C4-2B (cell line): Measurements from ENCODE around the gene RNU6-1.

Experiments
- ZFX ChIP-seq: fragments of 450-650 bp; IDR thresholded peaks from 2 replicates; pipeline ENCODE4 v1.6.1; 2017
- TF ChIP-seq, protein P1 (sequence below): fragments of 450-650 bp; conservative IDR thresholded peaks from 2 replicates; pipeline ENCODE4 v1.5.1; 2017; ENCODE audit warnings: mild to moderate bottlenecking

DNA sequence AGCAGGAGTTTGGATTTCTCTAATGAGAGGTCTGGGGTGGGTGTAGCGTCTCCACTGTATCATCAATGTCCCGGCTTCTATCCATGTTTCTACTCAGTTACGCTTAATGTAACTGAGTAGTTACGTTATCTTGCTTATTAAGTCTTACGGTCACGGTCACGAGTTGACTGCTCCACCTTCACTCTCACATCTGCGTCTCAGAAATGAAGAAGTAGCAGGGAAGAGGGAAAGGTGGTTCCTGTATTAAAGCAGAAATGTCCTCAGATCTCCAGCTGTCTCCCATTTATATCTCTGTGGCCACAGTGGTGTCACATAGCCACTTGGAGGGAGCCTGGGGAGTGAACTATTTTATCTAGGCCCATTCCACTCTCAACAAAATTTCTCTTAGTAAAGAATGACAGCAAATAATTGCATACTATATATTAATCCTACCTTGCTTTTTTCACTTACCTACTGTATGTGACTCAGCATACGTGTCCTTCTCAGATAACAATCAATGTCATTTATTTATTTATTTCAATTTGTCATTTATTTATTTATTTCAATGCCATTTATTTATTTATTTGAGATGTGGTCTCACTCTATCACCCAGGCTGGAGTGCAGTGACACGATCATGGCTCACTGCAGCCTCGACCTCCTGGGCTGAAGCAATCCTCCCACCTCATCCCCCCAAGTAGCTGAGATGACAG lies 39.7 kb upstream of the RNU6-1 start:
- TF ChIP-seq, protein P1, sequence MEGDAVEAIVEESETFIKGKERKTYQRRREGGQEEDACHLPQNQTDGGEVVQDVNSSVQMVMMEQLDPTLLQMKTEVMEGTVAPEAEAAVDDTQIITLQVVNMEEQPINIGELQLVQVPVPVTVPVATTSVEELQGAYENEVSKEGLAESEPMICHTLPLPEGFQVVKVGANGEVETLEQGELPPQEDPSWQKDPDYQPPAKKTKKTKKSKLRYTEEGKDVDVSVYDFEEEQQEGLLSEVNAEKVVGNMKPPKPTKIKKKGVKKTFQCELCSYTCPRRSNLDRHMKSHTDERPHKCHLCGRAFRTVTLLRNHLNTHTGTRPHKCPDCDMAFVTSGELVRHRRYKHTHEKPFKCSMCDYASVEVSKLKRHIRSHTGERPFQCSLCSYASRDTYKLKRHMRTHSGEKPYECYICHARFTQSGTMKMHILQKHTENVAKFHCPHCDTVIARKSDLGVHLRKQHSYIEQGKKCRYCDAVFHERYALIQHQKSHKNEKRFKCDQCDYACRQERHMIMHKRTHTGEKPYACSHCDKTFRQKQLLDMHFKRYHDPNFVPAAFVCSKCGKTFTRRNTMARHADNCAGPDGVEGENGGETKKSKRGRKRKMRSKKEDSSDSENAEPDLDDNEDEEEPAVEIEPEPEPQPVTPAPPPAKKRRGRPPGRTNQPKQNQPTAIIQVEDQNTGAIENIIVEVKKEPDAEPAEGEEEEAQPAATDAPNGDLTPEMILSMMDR = no peak
- TF ChIP-seq ZFX = no peak
